ENCODE data around the gene GNAT1. TPM values are rescaled to one million over a fixed set of nuclear protein-coding genes. Genes with fewer than 3 reads are reported as not detected.
"Not testable (repeated sequence)": the region's sequence is repeated elsewhere in the genome, so short reads cannot be mapped to it uniquely, and the experiment has no call there.

Gene GNAT1
- total and polyA plus RNA-seq, 2 donors (not counting 1 experiment from before 2014, with no cell fraction given), result not detected

GRCh38 chr3:50210176-50210509, 18.7 kb downstream of the GNAT1 start:
- H3K9me3 Mint-ChIP-seq (ENCODE audit: insufficient read depth), result no peaks in the 10 kb centered on the region
- DNase-seq (no peak), ATAC-seq (ENCODE audit: low read depth) (no peak)
- Histone ChIP-seq H3K36me3 (replicated peaks in 1 of 2; ENCODE audit: control extremely low read depth in 1 of 2, control insufficient read depth in 1 of 2, extremely low read depth in 1 of 2, insufficient read depth in 2 of 2, low read length in 1 of 2) (no peaks in the 10 kb centered on the region), H3K9ac (ENCODE audit: low read length) (no peak overlapping the region), H2AFZ (ENCODE audit: insufficient read depth, low read depth, low read length, poor library complexity, severe bottlenecking) (no peak overlapping the region), H3K4me2 (replicated peaks; ENCODE audit: low read depth, low read length, poor library complexity, severe bottlenecking) (no peak overlapping the region), H3K27ac (ENCODE audit: low read length in 2 of 2) (no peak overlapping the region), H3K27me3 (replicated peaks in 1 of 4; ENCODE audit: control extremely low read depth in 1 of 4, control insufficient read depth in 3 of 4, insufficient read depth in 4 of 4, low read length in 3 of 4) (peaks cover 0 to 24% (median 10%) of the 10 kb centered on the region in 4 experiments), H3K79me2 (ENCODE audit: control insufficient read depth, insufficient read depth, low read length) (no peaks in the 10 kb centered on the region), H3K4me3 (ENCODE audit: control extremely low read depth in 1 of 5, extremely low read depth in 1 of 5, insufficient read depth in 1 of 5, low read depth in 2 of 5, low read length in 4 of 5) (no peak overlapping the region), H3K9me3 (ENCODE audit: control extremely low read depth in 1 of 3, control insufficient read depth in 2 of 3, insufficient read depth in 1 of 3, low read length in 2 of 3) (peaks cover 0 to 5% (median 0%) of the 10 kb centered on the region in 3 donors), H3K4me1 (ENCODE audit: control insufficient read depth in 2 of 2, insufficient read depth in 2 of 2, low read length in 2 of 2) (peaks cover 9 to 15% of the 10 kb centered on the region in 2 donors), H4K20me1 (ENCODE audit: control insufficient read depth, insufficient read depth, low read length, poor library complexity, severe bottlenecking) (no peaks in the 10 kb centered on the region)
- TF ChIP-seq, protein P1, sequence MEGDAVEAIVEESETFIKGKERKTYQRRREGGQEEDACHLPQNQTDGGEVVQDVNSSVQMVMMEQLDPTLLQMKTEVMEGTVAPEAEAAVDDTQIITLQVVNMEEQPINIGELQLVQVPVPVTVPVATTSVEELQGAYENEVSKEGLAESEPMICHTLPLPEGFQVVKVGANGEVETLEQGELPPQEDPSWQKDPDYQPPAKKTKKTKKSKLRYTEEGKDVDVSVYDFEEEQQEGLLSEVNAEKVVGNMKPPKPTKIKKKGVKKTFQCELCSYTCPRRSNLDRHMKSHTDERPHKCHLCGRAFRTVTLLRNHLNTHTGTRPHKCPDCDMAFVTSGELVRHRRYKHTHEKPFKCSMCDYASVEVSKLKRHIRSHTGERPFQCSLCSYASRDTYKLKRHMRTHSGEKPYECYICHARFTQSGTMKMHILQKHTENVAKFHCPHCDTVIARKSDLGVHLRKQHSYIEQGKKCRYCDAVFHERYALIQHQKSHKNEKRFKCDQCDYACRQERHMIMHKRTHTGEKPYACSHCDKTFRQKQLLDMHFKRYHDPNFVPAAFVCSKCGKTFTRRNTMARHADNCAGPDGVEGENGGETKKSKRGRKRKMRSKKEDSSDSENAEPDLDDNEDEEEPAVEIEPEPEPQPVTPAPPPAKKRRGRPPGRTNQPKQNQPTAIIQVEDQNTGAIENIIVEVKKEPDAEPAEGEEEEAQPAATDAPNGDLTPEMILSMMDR (IDR thresholded peaks at IDR 0.05), result no peak
- TF ChIP-seq EZH2 (IDR thresholded peaks at IDR 0.05; ENCODE audit: borderline replicate concordance, insufficient read depth, low read depth, low read length, poor library complexity, severe bottlenecking), result no peak
- POLR2A ChIA-PET, result no interaction called here
- CTCF ChIA-PET, result interaction anchor here (1.1 to 1.8 kb wide), 4 partner anchors 16 to 89 kb away, joined by 3 to 9 read pairs (median 4); no protein-coding TSS in a partner anchor
- H3K4me1 Mint-ChIP-seq, result no peaks in the 10 kb centered on the region
- WGBS (ENCODE audit: insufficient coverage), result 74% methylated on average over 4 of the region's 5 CpGs
- no peak overlapping the region for H3K27ac Mint-ChIP-seq
- intact Hi-C loops (cut with micrococcal nuclease), result no loop called here
- H3K27me3 Mint-ChIP-seq, result peaks cover 12% of the 10 kb centered on the region
- no peak overlapping the region for H3K4me3 Mint-ChIP-seq

DNA sequence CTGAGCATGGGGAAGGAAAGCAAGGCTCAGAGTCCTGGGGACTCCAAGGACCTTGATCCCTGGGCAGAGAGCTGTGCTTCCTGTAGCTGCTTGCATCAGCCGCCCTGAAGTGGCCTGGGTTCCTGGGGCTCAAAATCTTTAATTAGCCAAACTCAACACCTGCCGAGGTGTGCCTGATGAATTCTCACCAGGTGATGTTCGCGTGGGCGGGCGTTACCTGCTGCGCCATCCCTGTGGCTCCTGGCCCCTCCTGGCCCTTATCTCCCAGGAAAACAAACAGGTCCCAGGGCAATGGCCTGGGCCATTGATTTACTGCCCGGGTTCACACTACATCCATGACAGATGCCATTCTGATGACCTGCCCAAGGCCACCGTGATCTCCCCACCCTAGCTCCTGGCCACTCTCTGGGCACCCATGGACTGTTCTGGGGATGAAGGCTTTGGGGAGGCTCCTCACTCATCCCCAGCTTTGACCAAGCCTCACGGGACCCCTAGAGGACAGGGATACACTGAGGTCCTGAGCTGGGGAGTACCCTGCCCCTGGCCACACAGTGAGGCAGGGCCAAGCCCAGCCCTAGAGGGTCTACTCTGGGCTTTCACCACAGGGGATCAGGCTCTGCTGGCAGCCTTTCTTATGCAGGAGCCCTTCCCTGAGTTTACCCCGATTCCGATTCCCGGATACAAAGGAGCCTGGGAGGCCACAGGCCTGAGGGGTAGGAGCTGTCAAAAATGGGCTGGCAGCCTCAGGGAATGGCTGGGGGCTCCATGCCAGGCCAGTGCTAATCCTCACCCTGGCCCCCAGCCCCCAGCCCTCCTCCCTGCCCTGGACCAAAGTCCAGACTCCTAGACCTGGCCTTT, 19.3 kb downstream of the GNAT1 start:
- H2AFZ ChIP-seq (ENCODE audit: insufficient read depth, low read depth, low read length, poor library complexity, severe bottlenecking), result no peak overlapping the region
- H3K79me2 ChIP-seq (ENCODE audit: control insufficient read depth, insufficient read depth, low read length), result no peaks in the 10 kb centered on the region
- no peaks in the 10 kb centered on the region for H4K20me1 ChIP-seq (ENCODE audit: control insufficient read depth, insufficient read depth, low read length, poor library complexity, severe bottlenecking)
- H3K27ac ChIP-seq (ENCODE audit: low read length in 2 of 2), result no peak overlapping the region
- no peaks in the 10 kb centered on the region for H3K36me3 ChIP-seq (replicated peaks in 1 of 2; ENCODE audit: control extremely low read depth in 1 of 2, control insufficient read depth in 1 of 2, extremely low read depth in 1 of 2, insufficient read depth in 2 of 2, low read length in 1 of 2)
- POLR2A ChIA-PET, result no interaction called here
- CTCF ChIA-PET, result interaction anchor here (1.1 to 1.8 kb wide), 5 partner anchors 16 to 90 kb away, joined by 3 to 9 read pairs (median 4); no protein-coding TSS in a partner anchor
- no peaks in the 10 kb centered on the region for H3K4me1 Mint-ChIP-seq
- DNase-seq, result no peak
- H3K9me3 ChIP-seq (ENCODE audit: control extremely low read depth in 1 of 3, control insufficient read depth in 2 of 3, insufficient read depth in 1 of 3, low read length in 2 of 3), result no peaks in the 10 kb centered on the region
- no peaks in the 10 kb centered on the region for H3K9me3 Mint-ChIP-seq (ENCODE audit: insufficient read depth)
- intact Hi-C loops (cut with micrococcal nuclease), result no loop called here
- WGBS (ENCODE audit: insufficient coverage), result 95% methylated on average over 12 of the region's 13 CpGs
- H3K4me1 ChIP-seq (ENCODE audit: control insufficient read depth in 2 of 2, insufficient read depth in 2 of 2, low read length in 2 of 2), result peaks cover 3 to 9% of the 10 kb centered on the region in 2 donors
- no peak overlapping the region for H3K9ac ChIP-seq (ENCODE audit: low read length)
- peaks cover 12% of the 10 kb centered on the region for H3K27me3 Mint-ChIP-seq
- H3K4me2 ChIP-seq (replicated peaks; ENCODE audit: low read depth, low read length, poor library complexity, severe bottlenecking), result no peak overlapping the region
- no peak overlapping the region for H3K27ac Mint-ChIP-seq
- H3K4me3 ChIP-seq (ENCODE audit: control extremely low read depth in 1 of 5, extremely low read depth in 1 of 5, insufficient read depth in 1 of 5, low read depth in 2 of 5, low read length in 4 of 5), result no peak overlapping the region
- TF ChIP-seq, protein P1 (IDR thresholded peaks at IDR 0.05), result no peak
- TF ChIP-seq EZH2 (IDR thresholded peaks at IDR 0.05; ENCODE audit: borderline replicate concordance, insufficient read depth, low read depth, low read length, poor library complexity, severe bottlenecking), result no peak
- peaks cover 0 to 18% (median 7%) of the 10 kb centered on the region in 4 experiments for H3K27me3 ChIP-seq (replicated peaks in 1 of 4; ENCODE audit: control extremely low read depth in 1 of 4, control insufficient read depth in 3 of 4, insufficient read depth in 4 of 4, low read length in 3 of 4)
- no peak for ATAC-seq (ENCODE audit: low read depth)
- H3K4me3 Mint-ChIP-seq, result no peak overlapping the region

GRCh38 chr3:50211368-50211717, 19.9 kb downstream of the GNAT1 start:
- H3K36me3 ChIP-seq (replicated peaks in 1 of 2; ENCODE audit: control extremely low read depth in 1 of 2, control insufficient read depth in 1 of 2, extremely low read depth in 1 of 2, insufficient read depth in 2 of 2, low read length in 1 of 2); H3K4me1 ChIP-seq (ENCODE audit: control insufficient read depth in 2 of 2, insufficient read depth in 2 of 2, low read length in 2 of 2); H3K4me2 ChIP-seq (replicated peaks; ENCODE audit: low read depth, low read length, poor library complexity, severe bottlenecking); H3K27ac Mint-ChIP-seq; H3K4me3 Mint-ChIP-seq; ATAC-seq (ENCODE audit: low read depth); DNase-seq; H3K9me3 ChIP-seq (ENCODE audit: control extremely low read depth in 1 of 3, control insufficient read depth in 2 of 3, insufficient read depth in 1 of 3, low read length in 2 of 3); POLR2A ChIA-PET; H3K9ac ChIP-seq (ENCODE audit: low read length); intact Hi-C loops (cut with micrococcal nuclease); H2AFZ ChIP-seq (ENCODE audit: insufficient read depth, low read depth, low read length, poor library complexity, severe bottlenecking); H4K20me1 ChIP-seq (ENCODE audit: control insufficient read depth, insufficient read depth, low read length, poor library complexity, severe bottlenecking); H3K9me3 Mint-ChIP-seq (ENCODE audit: insufficient read depth); H3K4me3 ChIP-seq (ENCODE audit: control extremely low read depth in 1 of 5, extremely low read depth in 1 of 5, insufficient read depth in 1 of 5, low read depth in 2 of 5, low read length in 4 of 5); H3K79me2 ChIP-seq (ENCODE audit: control insufficient read depth, insufficient read depth, low read length); H3K4me1 Mint-ChIP-seq; H3K27ac ChIP-seq (ENCODE audit: low read length in 2 of 2): not testable (repeated sequence)
- H3K27me3 ChIP-seq (replicated peaks in 1 of 4; ENCODE audit: control extremely low read depth in 1 of 4, control insufficient read depth in 3 of 4, insufficient read depth in 4 of 4, low read length in 3 of 4), result peaks cover 0 to 12% (median 4%) of the 10 kb centered on the region in 4 experiments
- WGBS (ENCODE audit: insufficient coverage), result 95% methylated on average over 2 of the region's 5 CpGs
- peaks cover 11% of the 10 kb centered on the region for H3K27me3 Mint-ChIP-seq
- CTCF ChIA-PET, result interaction anchor here (0.6 to 1.4 kb wide), 2 partner anchors 17 to 116 kb away, joined by 4 to 5 read pairs; no protein-coding TSS in a partner anchor
